ENCODE data around the gene ENOX1.

The ENOX1 gene

GRCh38 chr13:43744261-43745031, 42.3 kb downstream of the ENOX1 start:
- no peak for DNase-seq (ENCODE audit: low spot score)

- DNase-seq (ENCODE audit: low spot score) = no peak
Measured at GRCh38 chr13:43742911-43743310, 43.9 kb downstream of the ENOX1 start.

GRCh38 chr13:43737392-43737923, 49.3 kb downstream of the ENOX1 start:
- no peak for DNase-seq (ENCODE audit: low spot score)

- DNase-seq (ENCODE audit: low spot score) = no peak
Measured at GRCh38 chr13:43732726-43733125, 54.0 kb downstream of the ENOX1 start.

GRCh38 chr13:43731296-43731695, 55.5 kb downstream of the ENOX1 start:
- no peak for DNase-seq (ENCODE audit: low spot score)

GRCh38 chr13:43730642-43731041, 56.1 kb downstream of the ENOX1 start:
- DNase-seq (ENCODE audit: low spot score) = no peak

- no peak for DNase-seq (ENCODE audit: low spot score)
Measured at GRCh38 chr13:43728421-43728820, 58.4 kb downstream of the ENOX1 start.

- DNase-seq (ENCODE audit: low spot score) = no peak
Measured at GRCh38 chr13:43727856-43728255, 58.9 kb downstream of the ENOX1 start.

GRCh38 chr13:43725460-43725859, 61.3 kb downstream of the ENOX1 start:
- no peak for DNase-seq (ENCODE audit: low spot score)

- DNase-seq (ENCODE audit: low spot score) = no peak
Measured at GRCh38 chr13:43720780-43721397, 65.9 kb downstream of the ENOX1 start.

GRCh38 chr13:43698758-43699157, 88.0 kb downstream of the ENOX1 start:
- DNase-seq (ENCODE audit: low spot score) = no peak

GRCh38 chr13:43698009-43698408, 88.8 kb downstream of the ENOX1 start:
- no peak for DNase-seq (ENCODE audit: low spot score)

- DNase-seq (ENCODE audit: low spot score) = no peak
Measured at GRCh38 chr13:43697323-43697722, 89.4 kb downstream of the ENOX1 start.

- DNase-seq (ENCODE audit: low spot score) = no peak
Measured at GRCh38 chr13:43694146-43694664, 92.6 kb downstream of the ENOX1 start.

GRCh38 chr13:43693639-43694038, 93.1 kb downstream of the ENOX1 start:
- DNase-seq (ENCODE audit: low spot score) = no peak

GRCh38 chr13:43688227-43688907, 98.4 kb downstream of the ENOX1 start:
- DNase-seq (ENCODE audit: low spot score) = no peak

GRCh38 chr13:43687038-43687437, 99.7 kb downstream of the ENOX1 start:
- no peak for DNase-seq (ENCODE audit: low spot score)

GRCh38 chr13:43686557-43686956, 100.2 kb downstream of the ENOX1 start:
- no peak for DNase-seq (ENCODE audit: low spot score)

- DNase-seq (ENCODE audit: low spot score) = no peak
Measured at GRCh38 chr13:43684963-43685725, 101.6 kb downstream of the ENOX1 start.

- no peak for DNase-seq (ENCODE audit: low spot score)
Measured at GRCh38 chr13:43682701-43683100, 104.1 kb downstream of the ENOX1 start.

- no peak for DNase-seq (ENCODE audit: low spot score)
Measured at GRCh38 chr13:43676320-43676719, 110.5 kb downstream of the ENOX1 start.

- no peak for DNase-seq (ENCODE audit: low spot score)
Measured at GRCh38 chr13:43675577-43675976, 111.2 kb downstream of the ENOX1 start.
